ENCODE measurements around the gene MFSD6.

GRCh38 chr2:190507135-190507534 is 99.0 kb downstream of the MFSD6 start:
- TF ChIP-seq CTCF (IDR thresholded peaks at IDR 0.05; ENCODE audit: low read depth, low read length, poor library complexity, severe bottlenecking) = no peak
- no peak for TF ChIP-seq EZH2phosphoT487 (IDR thresholded peaks at IDR 0.05; ENCODE audit: borderline replicate concordance, low read length)
